H1 (cell line): Measurements from ENCODE around the gene FAM53B. TPM values are rescaled to one million over a fixed set of nuclear protein-coding genes. Genes with fewer than 3 reads are reported as not detected.

Experiments used
- CTCF ChIA-PET: fragments of 300-600 bp; sonication (Branson Sonifier 250); formaldehyde crosslinking; loops from one replicate; lab custom pipeline; 2021; ENCODE audit not compliant: partially characterized antibody; lab: Charles Lee
- POLR2A ChIA-PET: fragments of 300-600 bp; sonication (Branson Sonifier 250); formaldehyde crosslinking; loops from one replicate; lab custom pipeline; 2021; ENCODE audit warnings: inconsistent platforms; ENCODE audit not compliant: partially characterized antibody; lab: Charles Lee
- DNase-seq, 2 experiments: peaks; one replicate each; pipeline versions ENCODE4 v3.0.0 to v3.0.0-alpha.2; 2010 to 2022; ENCODE audit warnings: low spot score in 2 of 2, low read depth in 1 of 2, mixed read lengths in 1 of 2
- FAIRE-seq: peaks from 2 replicates; lab custom pipeline; 2011; peaks lifted over from hg19 to GRCh38; lab: Jason Lieb, UNC
- H2AFZ ChIP-seq: 2 replicates; pipeline ENCODE4 v1.8.1; 2012; ENCODE audit warnings: low read length, inconsistent platforms
- H2AK5ac ChIP-seq: 2 replicates; pipeline ENCODE4 v1.6.1; 2013; ENCODE audit warnings: low read depth, low read length
- H2BK120ac ChIP-seq: replicated peaks from 2 replicates; pipeline ENCODE3; 2013; ENCODE audit warnings: low read depth, low read length, inconsistent platforms
- H2BK12ac ChIP-seq: 2 replicates; pipeline ENCODE4 v1.6.1; 2013; ENCODE audit warnings: low read depth, low read length
- H2BK15ac ChIP-seq: 2 replicates; pipeline ENCODE4 v1.6.1; 2013; ENCODE audit warnings: low read length
- H2BK20ac ChIP-seq: 2 replicates; pipeline ENCODE4 v1.6.1; 2013; ENCODE audit warnings: low read length
- H2BK5ac ChIP-seq: 2 replicates; pipeline ENCODE4 v1.6.1; 2013; ENCODE audit warnings: low read depth, low read length
- H3K14ac ChIP-seq: 2 replicates; pipeline ENCODE4 v1.6.1; 2013; ENCODE audit warnings: inconsistent platforms; ENCODE audit not compliant: insufficient read length
- H3K18ac ChIP-seq: 2 replicates; pipeline ENCODE4 v1.6.1; 2013; ENCODE audit warnings: low read length; ENCODE audit errors: extremely low read depth
- H3K23ac ChIP-seq: 2 replicates; pipeline ENCODE4 v1.6.1; 2013; ENCODE audit warnings: inconsistent platforms; ENCODE audit not compliant: insufficient read length
- H3K23me2 ChIP-seq: 2 replicates; pipeline ENCODE4 v1.6.1; 2013; ENCODE audit warnings: low read depth, low read length
- H3K27ac ChIP-seq: 2 replicates; pipeline ENCODE4 v1.6.1; 2011; ENCODE audit warnings: low read depth, low read length, inconsistent platforms
- H3K27me3 ChIP-seq, 4 experiments: replicated peaks in 1 of 4; 1 replicate in 1 of 4; 2 replicates in 3 of 4; pipeline versions ENCODE4 v1.6.1 to v1.8.1; 2011 to 2013; ENCODE audit warnings: low read length in 3 of 4, mild to moderate bottlenecking in 3 of 4, inconsistent platforms in 2 of 4, mixed read lengths in 2 of 4, moderate library complexity in 1 of 4; ENCODE audit not compliant: control insufficient read depth in 3 of 4, insufficient read depth in 3 of 4; ENCODE audit errors: extremely low read depth in 1 of 4
- H3K36me3 ChIP-seq, 4 experiments: 2 replicates each; pipeline versions ENCODE4 v1.6.1 to v1.8.1; 2011 to 2013; ENCODE audit warnings: mild to moderate bottlenecking in 4 of 4, low read length in 3 of 4, moderate library complexity in 2 of 4, control low read depth in 1 of 4, inconsistent platforms in 1 of 4; ENCODE audit not compliant: insufficient read depth in 4 of 4, control insufficient read depth in 2 of 4
- H3K4ac ChIP-seq: replicated peaks from 2 replicates; pipeline ENCODE3; 2013; ENCODE audit warnings: low read length, low read depth, mixed read lengths, inconsistent platforms; ENCODE audit not compliant: insufficient read length
- H3K4me1 ChIP-seq, 4 experiments: replicated peaks in 1 of 4; 1 replicate in 1 of 4; 2 replicates in 3 of 4; pipeline versions ENCODE4 v1.6.1 to v1.8.1; 2011 to 2013; ENCODE audit warnings: low read length in 3 of 4, inconsistent platforms in 2 of 4, mixed read lengths in 1 of 4; ENCODE audit not compliant: insufficient read depth in 4 of 4, control insufficient read depth in 3 of 4
- H3K4me2 ChIP-seq, 2 experiments: 2 replicates each; pipeline versions ENCODE4 v1.6.1 to v1.8.1; 2011 to 2013; ENCODE audit warnings: low read depth in 2 of 2, low read length in 2 of 2, control low read depth in 1 of 2, inconsistent platforms in 1 of 2, mild to moderate bottlenecking in 1 of 2; ENCODE audit not compliant: insufficient read depth in 1 of 2
- H3K4me3 ChIP-seq, 4 experiments: fragments of 200-600, 300-600 bp in 1 of 4; sonication (generic), shearing (Covaris generic), sonication (Bioruptor Twin) in 1 of 4; 2 replicates each; pipeline versions ENCODE4 v1.5.1 to v1.8.1; 2011 to 2016; ENCODE audit warnings: low read length in 4 of 4, low read depth in 3 of 4, control low read depth in 2 of 4, inconsistent platforms in 2 of 4, mild to moderate bottlenecking in 2 of 4, mixed read lengths in 1 of 4, moderate library complexity in 1 of 4; ENCODE audit not compliant: insufficient read depth in 2 of 4; ENCODE audit errors: extremely low read depth in 1 of 4
- H3K56ac ChIP-seq: replicated peaks from 2 replicates; pipeline ENCODE3; 2013; ENCODE audit warnings: low read depth, mild to moderate bottlenecking, mixed read lengths, low read length, inconsistent platforms; ENCODE audit not compliant: insufficient read length
- H3K79me1 ChIP-seq: 2 replicates; pipeline ENCODE4 v1.6.1; 2013; ENCODE audit warnings: low read depth, low read length, control low read depth
- H3K79me2 ChIP-seq, 2 experiments: 2 replicates each; pipeline versions ENCODE4 v1.6.1 to v1.8.1; 2012 to 2013; ENCODE audit warnings: low read length in 2 of 2, mild to moderate bottlenecking in 2 of 2, inconsistent platforms in 1 of 2; ENCODE audit not compliant: insufficient read depth in 2 of 2, control insufficient read depth in 1 of 2
- H3K9ac ChIP-seq, 4 experiments: replicated peaks in 1 of 4; 1 replicate in 1 of 4; 2 replicates in 3 of 4; pipeline versions ENCODE4 v1.6.1 to v1.8.1; 2011 to 2013; ENCODE audit warnings: low read depth in 3 of 4, low read length in 3 of 4, control low read depth in 2 of 4, mild to moderate bottlenecking in 2 of 4, moderate library complexity in 2 of 4, inconsistent platforms in 1 of 4; ENCODE audit errors: extremely low read depth in 1 of 4
- H3K9me3 ChIP-seq, 2 experiments: 2 replicates each; pipeline versions ENCODE4 v1.6.1 to v1.8.1; 2012 to 2013; ENCODE audit warnings: mild to moderate bottlenecking in 2 of 2, moderate library complexity in 2 of 2, control low read depth in 1 of 2, inconsistent platforms in 1 of 2, low read depth in 1 of 2, low read length in 1 of 2, mixed read lengths in 1 of 2; ENCODE audit not compliant: insufficient read depth in 2 of 2
- H4K20me1 ChIP-seq, 2 experiments: replicated peaks in 1 of 2; 2 replicates each; pipeline versions ENCODE3 to v1.8.1; 2011 to 2013; ENCODE audit warnings: inconsistent platforms in 2 of 2, low read length in 2 of 2, mild to moderate bottlenecking in 1 of 2; ENCODE audit not compliant: insufficient read depth in 2 of 2, control insufficient read depth in 1 of 2
- H4K5ac ChIP-seq: 2 replicates; pipeline ENCODE4 v1.6.1; 2013; ENCODE audit warnings: low read length, low read depth, mixed read lengths, inconsistent platforms; ENCODE audit not compliant: insufficient read length
- H4K8ac ChIP-seq: 2 replicates; pipeline ENCODE4 v1.8.0; 2013; ENCODE audit warnings: mild to moderate bottlenecking, moderate library complexity, low read length, inconsistent platforms; ENCODE audit not compliant: insufficient read depth; ENCODE audit errors: extremely low read depth
- H4K91ac ChIP-seq: replicated peaks from 2 replicates; pipeline ENCODE3; 2013; ENCODE audit warnings: low read length, mixed read lengths, inconsistent platforms; ENCODE audit not compliant: insufficient read length
- BRCA1 ChIP-seq: IDR thresholded peaks from 2 replicates; pipeline ENCODE4 v1.6.1; 2012; ENCODE audit warnings: low read depth, low read length, improper control_type of control experiment
- CBX8 ChIP-seq: fragments of 300-800, 300-1000 bp; sonication (generic); IDR thresholded peaks from 2 replicates; pipeline ENCODE4 v1.7.1; 2016; ENCODE audit warnings: low read depth, low read length, borderline replicate concordance
- CREB1 ChIP-seq: IDR thresholded peaks from 2 replicates; pipeline ENCODE4 v1.6.1; 2012; ENCODE audit warnings: inconsistent platforms
- EZH2 ChIP-seq: fragments of 200-600 bp; sonication (generic); IDR thresholded peaks from 2 replicates; pipeline ENCODE4 v1.7.1; 2012; ENCODE audit warnings: low read depth, mild to moderate bottlenecking, moderate library complexity, low read length, inconsistent platforms; ENCODE audit not compliant: severe bottlenecking
- KDM4A ChIP-seq: IDR thresholded peaks from one replicate; pipeline ENCODE4 v1.7.1; 2012; ENCODE audit warnings: low read depth, mild to moderate bottlenecking, moderate library complexity, low read length, inconsistent platforms; ENCODE audit not compliant: severe bottlenecking
- KDM5A ChIP-seq: fragments of 200-600 bp; IDR thresholded peaks from 2 replicates; pipeline ENCODE4 v1.7.1; 2012; ENCODE audit warnings: mild to moderate bottlenecking, low read length, inconsistent platforms, mixed read lengths
- RAD21 ChIP-seq, 2 experiments: IDR thresholded peaks in 1 of 2; conservative IDR thresholded peaks in 1 of 2; 2 replicates each; pipeline ENCODE4 v1.6.1; 2011; ENCODE audit warnings: low read depth in 2 of 2, low read length in 2 of 2, improper control_type of control experiment in 1 of 2, inconsistent platforms in 1 of 2, mild to moderate bottlenecking in 1 of 2, moderate library complexity in 1 of 2
- RFX5 ChIP-seq: IDR thresholded peaks from 2 replicates; pipeline ENCODE4 v1.6.1; 2011; ENCODE audit warnings: low read depth, low read length, improper control_type of control experiment, borderline replicate concordance
- RNF2 ChIP-seq: fragments of 200-900, 300-1000 bp; sonication (generic); IDR thresholded peaks from 2 replicates; pipeline ENCODE4 v1.7.1; 2016; ENCODE audit warnings: borderline replicate concordance, low read depth, mild to moderate bottlenecking, antibody characterized with exemption, low read length; ENCODE audit not compliant: poor library complexity, severe bottlenecking; ENCODE audit errors: missing control alignments
- SAP30 ChIP-seq: fragments of 300-600 bp; sonication (generic); IDR thresholded peaks from 2 replicates; pipeline ENCODE4 v1.7.1; 2012; ENCODE audit warnings: low read length, moderate library complexity, mild to moderate bottlenecking, inconsistent platforms; ENCODE audit not compliant: insufficient read depth, insufficient replicate concordance
- SP1 ChIP-seq: IDR thresholded peaks from 2 replicates; pipeline ENCODE4 v1.6.1; 2011; ENCODE audit warnings: low read depth, low read length
- TAF7 ChIP-seq: optimal IDR thresholded peaks from 2 replicates; pipeline ENCODE3; 2011; ENCODE audit warnings: low read depth, mild to moderate bottlenecking, inconsistent platforms, low read length, moderate library complexity, borderline replicate concordance
- TEAD4 ChIP-seq: IDR thresholded peaks from 2 replicates; pipeline ENCODE4 v1.6.1; 2012; ENCODE audit warnings: low read depth, low read length, inconsistent platforms, mixed read lengths
- YY1 ChIP-seq: IDR thresholded peaks from 2 replicates; pipeline ENCODE4 v1.6.1; 2011; ENCODE audit warnings: low read depth, mild to moderate bottlenecking, low read length
- WGBS, 2 experiments: shearing (Covaris generic) in 1 of 2; methylation state at CpG; one replicate each; pipeline versions ENCODE4 v1.1.6 to v1.1.7; 2013 to 2015; ENCODE audit warnings: low lambda C conversion rate in 2 of 2, mixed read lengths in 2 of 2, inconsistent platforms in 1 of 2, low coverage in 1 of 2, missing lambda C conversion rate in 1 of 2; ENCODE audit not compliant: insufficient replicate concordance in 2 of 2, insufficient coverage in 1 of 2, insufficient read length in 1 of 2; ENCODE audit errors: extremely low coverage in 1 of 2, missing lambda C conversion rate in 1 of 2; 5-methylcytosine and 5-hydroxymethylcytosine counted together
- polyA plus RNA-seq, 7 experiments: library from polyadenylated mRNA; depleted of rRNA in 3 of 7; stranded (reverse) in 5 of 7; unstranded in 2 of 7; fragments of >200 nt in 5 of 7; fragments of 200-250 nt in 2 of 7; gene quantifications; 1 replicate in 5 of 7; 2 replicates in 1 of 7; 4 replicates in 1 of 7; pipeline versions ENCODE4 v1.2.1 to v1.2.3, GENCODE V29; 2011 to 2013; ENCODE audit warnings: missing spikeins in 2 of 7, mixed read lengths in 2 of 7
- total RNA-seq: library from RNA; stranded (reverse); fragmentation: NEBNext Ultra II Directional; extraction: Animal tissue kit (Norgen Biotek cat#: 25700); gene quantifications from 2 replicates; pipeline ENCODE4 v1.2.1, GENCODE V29; 2021

Gene FAM53B
- total and polyA plus RNA-seq, 2 of the 8 experiments (the other 6 are each of a cell fraction or from before 2014, with no cell fraction given), result 5.3 to 14.4 TPM

DNA sequence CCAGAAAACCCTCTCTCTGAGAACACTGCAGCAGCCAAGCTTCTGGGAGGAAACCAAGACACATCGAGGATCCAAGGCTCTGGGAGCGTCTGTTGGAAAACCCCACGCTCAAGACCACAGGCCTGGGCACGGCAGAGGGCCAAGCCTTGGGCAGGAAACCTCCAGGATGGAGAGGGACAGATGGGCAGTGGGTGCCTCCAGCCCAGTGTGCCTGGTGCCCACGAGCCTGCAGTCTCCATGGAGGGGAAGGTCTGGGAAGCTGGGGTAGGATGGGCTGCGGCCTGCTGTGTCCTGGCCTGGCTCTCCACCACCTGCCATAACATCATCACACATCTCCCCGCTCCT lies 96.1 kb downstream of the FAM53B start:
- Histone ChIP-seq H3K56ac (no peak overlapping the region), H2AFZ (no peak overlapping the region), H3K27me3 (no peaks in the 10 kb centered on the region), H2BK120ac (no peak overlapping the region), H3K23me2 (no peaks in the 10 kb centered on the region), H3K79me1 (no peaks in the 10 kb centered on the region; the same call in 1 of the 2 replicates), H3K4ac (no peak overlapping the region), H3K4me2 (no peak overlapping the region), H3K9ac (no peak overlapping the region), H3K27ac (no peak overlapping the region), H3K14ac (no peak overlapping the region), H4K91ac (no peak overlapping the region), H4K8ac (0 out of 2 replicates have a peak overlapping the region, but pooled peaks have one; percentile 18), H3K79me2 (no peaks in the 10 kb centered on the region), H4K5ac (no peak overlapping the region), H2BK15ac (no peak overlapping the region), H2BK5ac (no peak overlapping the region), H3K4me1 (peaks cover 0 to 24% (median 17%) of the 10 kb centered on the region in 4 experiments; a peak in 6 of 7 replicates), H3K23ac (no peak overlapping the region), H3K18ac (no peak overlapping the region), H4K20me1 (peaks cover 1 to 2% of the 10 kb centered on the region in 2 experiments), H3K4me3 (no peak overlapping the region), H3K9me3 (no peaks in the 10 kb centered on the region), H2BK12ac (0 out of 2 replicates have a peak overlapping the region, but pooled peaks have one; percentile 21), H3K36me3 (no peaks in the 10 kb centered on the region), H2AK5ac (no peak overlapping the region), H2BK20ac (no peak overlapping the region)
- ChIA-PET POLR2A (interaction anchor here (1.4 kb wide), 1 partner anchor 69 kb away, joined by 3 read pairs; no protein-coding TSS in a partner anchor), CTCF (interaction anchor here (0.6 to 3.9 kb wide), 17 partner anchors 11 to 320 kb away, joined by 3 to 18 read pairs (median 4); no protein-coding TSS in a partner anchor)
- 86% methylated on average over 7 of the region's 7 CpGs; no CpG with 5 or more reads in 1 of the 2 experiments for WGBS, 2 experiments
- FAIRE-seq, result no peak
- no peak for DNase-seq
- TF ChIP-seq KDM4A (no peak), RNF2 (no peak), TEAD4 (no peak), SAP30 (no peak), CREB1 (no peak), YY1 (no peak), EZH2 (no peak), SP1 (no peak), CBX8 (no peak), BRCA1 (no peak), RFX5 (no peak), KDM5A (no peak), TAF7 (no peak), RAD21 (IDR thresholded peaks at IDR 0.05 in 1 of 2, conservative IDR thresholded peaks at IDR 0.05 in 1 of 2; ENCODE audit: low read depth in 2 of 2, low read length in 2 of 2) (no peak)
